NCI-H2171 treated with DMSO at 0.1 percent for 48 hours (cell line): ENCODE results near the gene PARP6.

Source experiments
- DNase-seq: peaks from one replicate; lab custom pipeline; 2025; lab: John Stamatoyannopoulos, UW

Gene PARP6, protein sequence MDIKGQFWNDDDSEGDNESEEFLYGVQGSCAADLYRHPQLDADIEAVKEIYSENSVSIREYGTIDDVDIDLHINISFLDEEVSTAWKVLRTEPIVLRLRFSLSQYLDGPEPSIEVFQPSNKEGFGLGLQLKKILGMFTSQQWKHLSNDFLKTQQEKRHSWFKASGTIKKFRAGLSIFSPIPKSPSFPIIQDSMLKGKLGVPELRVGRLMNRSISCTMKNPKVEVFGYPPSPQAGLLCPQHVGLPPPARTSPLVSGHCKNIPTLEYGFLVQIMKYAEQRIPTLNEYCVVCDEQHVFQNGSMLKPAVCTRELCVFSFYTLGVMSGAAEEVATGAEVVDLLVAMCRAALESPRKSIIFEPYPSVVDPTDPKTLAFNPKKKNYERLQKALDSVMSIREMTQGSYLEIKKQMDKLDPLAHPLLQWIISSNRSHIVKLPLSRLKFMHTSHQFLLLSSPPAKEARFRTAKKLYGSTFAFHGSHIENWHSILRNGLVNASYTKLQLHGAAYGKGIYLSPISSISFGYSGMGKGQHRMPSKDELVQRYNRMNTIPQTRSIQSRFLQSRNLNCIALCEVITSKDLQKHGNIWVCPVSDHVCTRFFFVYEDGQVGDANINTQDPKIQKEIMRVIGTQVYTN

DNA sequence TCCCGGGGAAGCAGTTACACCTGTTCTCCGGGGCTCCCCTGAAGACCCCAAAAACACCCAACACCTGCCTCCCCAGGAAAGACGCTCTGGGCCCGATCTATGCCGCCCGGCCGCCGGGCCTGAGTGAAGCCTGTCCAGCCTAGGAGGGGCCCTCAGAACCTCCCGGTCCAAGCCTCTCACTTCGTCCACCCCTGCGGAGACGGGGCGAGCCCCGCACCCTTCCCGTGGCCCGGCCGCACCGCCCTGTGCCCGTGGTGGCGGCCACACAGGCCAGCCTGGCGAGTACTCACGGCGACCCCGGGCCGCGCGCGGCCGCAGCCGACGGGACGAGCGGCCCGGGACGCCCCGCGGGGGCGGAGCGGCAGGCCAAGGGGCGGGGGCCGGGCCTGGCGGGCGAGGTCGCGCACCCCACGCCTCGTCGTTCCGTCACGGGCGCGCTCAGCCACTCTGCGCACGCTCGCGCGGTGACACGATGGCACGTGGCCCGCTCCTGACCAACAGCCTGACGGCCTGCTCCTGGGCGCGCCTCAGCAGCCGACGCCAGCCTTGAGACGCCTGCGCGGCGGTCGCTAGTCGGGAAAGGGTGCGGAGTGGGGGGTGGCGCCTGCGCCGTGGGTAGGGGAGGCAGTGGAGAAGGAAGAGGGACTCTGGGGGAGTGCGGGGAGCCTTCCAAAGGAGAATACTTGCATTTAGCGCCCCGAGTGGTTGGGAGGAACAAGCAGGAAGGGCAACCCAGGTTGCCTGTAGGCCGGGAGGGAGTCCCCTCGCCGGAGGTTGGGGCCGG is at the start of gene PARP6:
PARP6 (minus strand) TSS at position 342 of the 784 bp plus-strand sequence. CDS start 5,077 bp downstream, outside the sequence.
- DNase-seq: peak; percentile 98

- DNase-seq: peak; percentile 92
These were observed 47.8 kb upstream of the PARP6 start, which contains the start of gene CELF6 for GRCh38 chr15:72319985-72320671. Gene CELF6, minus strand, starts transcription at chr15:72320157. Its CDS starts 283 bp downstream, at chr15:72319874.

- DNase-seq: no peak
These were observed 47.1 kb upstream of the PARP6 start for GRCh38 chr15:72319360-72319984.

DNA sequence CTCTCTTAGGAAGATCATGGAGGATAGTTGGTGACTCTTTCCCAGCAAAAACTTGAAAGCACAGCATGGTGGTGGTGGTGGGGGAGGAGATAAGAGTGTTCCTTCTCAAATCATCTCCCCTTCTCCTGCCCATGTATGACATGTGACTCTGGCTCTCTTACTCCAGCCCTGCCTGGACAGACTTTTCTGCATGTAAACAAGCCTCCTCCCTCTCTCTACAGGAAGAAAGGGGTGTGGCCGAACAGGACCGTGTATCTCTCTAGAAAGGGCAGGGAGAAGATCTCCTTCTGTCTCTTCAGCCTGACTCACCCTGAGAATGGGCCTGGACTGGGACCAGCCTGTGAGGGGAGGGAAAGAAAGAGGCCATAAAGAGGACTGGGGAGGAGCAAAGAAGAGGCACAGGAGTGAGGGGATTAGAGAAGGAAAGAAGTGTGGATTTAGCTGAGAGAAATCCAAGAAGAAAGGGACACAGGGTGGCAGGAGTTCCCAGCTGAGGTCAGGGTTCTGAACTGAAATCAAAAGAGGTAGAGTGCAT is 46.1 kb upstream of the PARP6 start:
- DNase-seq: no peak

DNA sequence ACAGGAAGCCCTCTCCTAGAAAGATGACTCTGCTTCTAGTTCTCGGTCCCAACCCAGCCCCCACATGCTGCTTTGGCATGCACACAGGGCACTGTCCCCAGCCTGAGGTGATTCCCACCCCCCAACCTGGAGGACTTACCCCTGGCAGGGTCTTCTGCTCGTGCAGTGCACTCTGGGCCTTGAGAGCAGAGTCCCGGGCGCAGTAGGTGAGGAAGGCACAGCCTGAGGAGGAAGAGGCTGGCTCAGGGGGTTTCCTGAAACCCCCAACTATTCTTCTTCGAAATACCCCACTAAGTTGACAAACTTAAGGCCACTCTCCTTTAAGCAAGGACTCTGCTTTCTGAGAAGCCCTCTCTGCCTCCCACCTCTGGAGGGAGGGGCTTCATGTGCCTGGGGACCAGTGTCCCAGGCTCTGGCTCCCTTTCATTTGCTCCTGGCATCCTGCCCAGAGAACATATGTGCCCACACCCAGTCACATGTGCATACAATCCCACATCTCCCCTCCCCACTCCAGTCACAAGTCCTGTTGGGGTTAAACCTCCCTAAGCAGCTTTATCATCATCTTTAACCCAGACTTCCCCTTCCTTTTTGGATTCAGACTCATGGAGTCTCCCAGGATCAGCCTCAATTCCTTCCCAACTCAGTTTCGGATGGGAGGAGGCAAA is 43.5 kb upstream of the PARP6 start:
- peak; percentile 93 for DNase-seq

DNA sequence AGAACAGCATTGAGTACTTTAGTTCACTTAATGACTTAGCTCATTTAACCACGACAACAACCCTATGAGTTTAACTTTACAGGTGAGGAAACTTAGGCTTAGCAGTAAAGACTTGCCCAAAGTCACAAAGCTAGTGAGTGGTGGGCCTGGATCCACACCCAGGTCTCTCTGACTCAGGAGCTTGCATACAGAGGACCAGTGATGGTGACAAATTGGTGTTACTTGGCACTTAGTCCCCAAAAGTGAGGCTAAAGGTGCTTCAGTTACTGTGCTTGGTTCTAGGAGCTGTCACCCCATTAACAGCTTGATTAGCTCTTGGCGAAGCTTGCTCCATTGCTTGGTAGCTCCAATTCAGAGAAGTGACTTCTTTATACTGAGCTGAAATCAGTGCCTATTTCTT is 41.5 kb upstream of the PARP6 start:
- no peak for DNase-seq

DNA sequence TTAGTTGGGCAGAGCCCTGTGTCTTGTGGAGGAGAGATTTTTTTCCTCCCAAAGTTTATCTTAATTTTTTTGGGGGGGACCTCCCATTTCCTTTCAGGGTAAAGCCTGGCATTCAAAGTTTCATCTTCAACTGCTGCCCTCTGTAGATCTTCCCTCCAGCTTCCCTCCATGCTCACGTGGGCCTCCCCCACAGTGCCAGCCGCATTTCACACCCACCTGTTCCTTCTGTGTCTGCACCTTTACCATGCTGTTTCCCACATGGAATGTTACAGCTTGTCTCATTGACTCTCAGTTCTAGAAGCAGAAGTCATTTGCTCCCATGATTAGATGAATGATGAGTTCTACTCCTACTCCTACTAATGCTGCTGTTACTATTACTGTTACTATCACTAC is 41.1 kb upstream of the PARP6 start:
- DNase-seq: no peak

DNA sequence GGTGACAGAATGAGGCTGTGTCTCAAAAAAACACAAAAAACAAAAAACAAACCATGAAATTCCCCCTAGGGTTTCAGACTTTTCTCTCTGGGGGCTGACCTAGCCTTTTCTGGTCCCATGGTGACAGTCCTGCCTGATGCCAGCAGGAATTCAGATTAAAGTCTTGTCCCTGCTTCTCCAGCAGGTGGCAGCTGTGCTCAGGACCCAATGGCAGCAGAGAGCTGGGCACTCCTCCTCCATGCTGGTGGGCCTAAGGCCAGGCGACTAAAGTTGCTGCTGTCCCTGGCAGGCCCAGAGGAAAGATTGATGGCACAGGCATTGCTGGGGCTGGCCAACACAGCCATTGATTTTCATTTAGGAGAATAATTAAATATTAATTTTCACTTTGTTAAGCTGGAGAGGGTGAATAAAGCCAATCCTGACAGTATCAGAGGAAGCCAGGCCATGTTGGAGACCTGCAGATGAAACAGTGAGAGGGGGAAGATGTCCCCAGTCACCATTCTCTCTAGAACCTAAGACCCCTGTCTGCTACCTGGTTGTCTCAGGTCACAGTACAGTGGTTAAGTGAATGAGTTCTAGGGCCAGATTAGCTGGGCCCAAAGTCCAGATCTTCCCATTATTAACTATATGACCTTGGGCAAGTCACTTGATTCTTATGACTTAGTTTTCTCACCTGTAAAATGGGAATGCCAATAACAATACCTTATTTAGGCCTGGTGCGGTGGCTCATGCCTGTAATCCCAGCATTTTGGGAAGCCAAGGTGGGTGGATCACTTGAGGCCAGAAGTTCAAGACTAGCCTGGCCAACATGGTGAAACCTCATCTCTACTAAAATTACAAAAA is 40.5 kb upstream of the PARP6 start:
- DNase-seq: peak; percentile 48

GRCh38 chr15:72307026-72307425 is 34.7 kb upstream of the PARP6 start:
- no peak for DNase-seq

GRCh38 chr15:72306211-72306785 is 33.9 kb upstream of the PARP6 start:
- peak; percentile 59 for DNase-seq

- no peak for DNase-seq
These were observed 32.2 kb upstream of the PARP6 start for GRCh38 chr15:72304596-72304995.

- no peak for DNase-seq
These were observed 30.6 kb upstream of the PARP6 start for GRCh38 chr15:72302955-72303354.

GRCh38 chr15:72289597-72290325 is 17.4 kb upstream of the PARP6 start:
- no peak for DNase-seq

- DNase-seq: no peak
These were observed 16.6 kb upstream of the PARP6 start for GRCh38 chr15:72288796-72289596.

DNA sequence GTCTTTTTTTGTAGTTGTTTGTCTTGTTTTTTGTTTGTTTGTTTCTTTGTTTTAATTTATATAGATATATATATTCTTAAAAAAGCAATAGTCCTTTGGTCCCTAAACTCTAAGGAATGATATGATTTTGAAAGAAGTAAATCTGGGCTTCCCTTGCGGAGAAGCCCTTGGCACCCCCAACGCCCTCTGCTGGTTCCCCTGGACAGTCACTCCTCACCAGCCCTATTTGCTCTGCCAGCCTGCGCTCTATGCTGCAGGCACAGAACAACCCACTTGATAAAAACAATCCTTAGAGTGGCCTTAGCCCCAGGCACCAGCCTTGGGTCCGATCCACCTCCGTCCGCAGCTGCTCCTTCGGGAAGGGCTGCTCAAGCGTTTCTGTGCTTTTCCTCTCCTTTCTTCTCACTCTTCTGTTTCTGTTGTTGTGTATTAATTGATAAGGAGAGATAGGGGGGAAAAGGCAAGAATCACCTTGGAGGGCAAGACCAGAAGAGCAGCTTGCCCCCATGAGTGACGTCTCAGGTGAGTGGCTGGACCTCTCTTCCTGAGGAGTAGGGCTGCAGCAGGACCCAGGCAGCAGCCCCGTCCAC is 13.7 kb upstream of the PARP6 start:
- peak; percentile 20 for DNase-seq

DNA sequence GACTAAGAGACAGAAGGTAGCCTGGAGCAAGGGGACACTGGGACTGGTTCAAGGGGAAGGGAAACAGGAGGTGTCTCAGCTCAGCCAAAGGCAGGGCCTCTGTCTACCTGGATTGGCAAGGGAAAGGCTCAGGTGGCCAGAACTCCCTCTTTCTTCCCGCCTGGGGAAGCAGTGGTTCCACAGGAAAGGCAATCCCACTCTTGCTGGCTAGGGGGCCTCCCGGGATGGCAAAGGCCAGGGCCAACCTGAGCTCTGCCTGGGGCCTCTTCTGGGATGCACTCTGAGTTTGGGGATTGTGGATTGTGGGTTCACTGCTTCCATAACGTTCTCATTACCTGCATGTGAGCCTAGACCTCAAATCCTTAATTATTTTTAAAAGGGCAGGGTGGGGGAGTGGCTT is 13.0 kb upstream of the PARP6 start:
- no peak for DNase-seq

DNA sequence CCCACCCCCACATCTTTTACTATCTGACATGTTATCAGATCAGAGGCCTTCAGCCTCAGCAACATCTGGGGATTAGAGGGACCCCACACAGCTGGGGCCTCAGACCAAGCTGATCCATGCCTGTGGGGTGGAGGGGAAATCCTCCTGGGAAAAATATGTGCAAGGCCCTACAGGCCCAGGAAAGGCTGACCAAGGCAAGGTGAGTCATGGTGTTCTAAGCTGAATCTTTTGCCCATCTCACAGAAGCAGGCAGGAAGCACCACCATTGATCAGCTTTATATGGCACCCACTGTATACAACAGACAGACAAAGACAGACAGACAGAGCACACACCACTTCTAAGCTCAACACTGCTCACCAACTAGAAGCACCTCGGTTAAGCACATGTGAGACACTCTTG is 12.4 kb upstream of the PARP6 start:
- no peak for DNase-seq

GRCh38 chr15:72281713-72282112 is 9.4 kb upstream of the PARP6 start:
- DNase-seq: no peak
